Neural cell (in vitro differentiated cells): ENCODE results near the gene NFE2L2. TPM values are rescaled to one million over a fixed set of nuclear protein-coding genes. Genes with fewer than 3 reads are reported as not detected.

Experiments
- H2AFZ ChIP-seq: fragments of 200-600, 300-800 bp; sonication (generic), shearing (Covaris generic); 2 replicates; pipeline ENCODE4 v1.6.0; 2014; ENCODE audit warnings: low read depth, mild to moderate bottlenecking, antibody characterized with exemption, low read length, moderate library complexity
- H3F3A ChIP-seq: fragments of 200-600 bp; shearing (Covaris generic); 2 replicates; pipeline ENCODE4 v1.6.1; 2016; ENCODE audit warnings: mild to moderate bottlenecking, moderate library complexity, mixed read lengths, antibody characterized with exemption, low read length; ENCODE audit not compliant: insufficient read depth, poor library complexity, severe bottlenecking
- H3K27ac ChIP-seq: fragments of 200-600, 300-800 bp; sonication (generic), shearing (Covaris generic); 2 replicates; pipeline ENCODE4 v1.5.1; 2014; ENCODE audit warnings: mild to moderate bottlenecking, low read length, moderate library complexity
- H3K27me3 ChIP-seq: fragments of 300-800, 200-600 bp; sonication (generic), shearing (Covaris generic); 2 replicates; pipeline ENCODE4 v1.6.0; 2014; ENCODE audit warnings: mild to moderate bottlenecking, low read depth, low read length, moderate library complexity; ENCODE audit not compliant: insufficient read depth
- H3K36me3 ChIP-seq: fragments of 300-800, 200-600 bp; sonication (generic), shearing (Covaris generic); 2 replicates; pipeline ENCODE4 v1.5.1; 2014; ENCODE audit warnings: mild to moderate bottlenecking, antibody characterized with exemption, low read length, moderate library complexity; ENCODE audit not compliant: insufficient read depth
- H3K4me2 ChIP-seq: fragments of 300-800, 200-600 bp; sonication (generic), shearing (Covaris generic); 2 replicates; pipeline ENCODE4 v1.6.0; 2014; ENCODE audit warnings: mild to moderate bottlenecking, low read length
- H3K4me3 ChIP-seq: fragments of 300-800, 200-600 bp; sonication (generic), shearing (Covaris generic); 2 replicates; pipeline ENCODE4 v1.5.1; 2014; ENCODE audit warnings: mild to moderate bottlenecking, low read length, moderate library complexity
- H3K79me2 ChIP-seq: fragments of 200-600 bp; shearing (Covaris generic); replicated peaks from 2 replicates; pipeline ENCODE4 v1.6.0; 2014; ENCODE audit warnings: mild to moderate bottlenecking, low read length, moderate library complexity; ENCODE audit not compliant: insufficient read depth
- H3K9ac ChIP-seq: fragments of 300-800, 200-600 bp; sonication (generic), shearing (Covaris generic); 2 replicates; pipeline ENCODE4 v1.6.1; 2016; ENCODE audit warnings: mild to moderate bottlenecking, low read length, mixed read lengths
- H3K9me2 ChIP-seq: fragments of 200-600 bp; shearing (Covaris generic); 2 replicates; pipeline ENCODE4 v1.6.1; 2016; ENCODE audit warnings: mild to moderate bottlenecking, low read length, mixed read lengths; ENCODE audit not compliant: insufficient read depth
- H3K9me3 ChIP-seq: fragments of 200-600, 300-800 bp; sonication (generic), shearing (Covaris generic); 2 replicates; pipeline ENCODE4 v1.6.1; 2016; ENCODE audit warnings: mild to moderate bottlenecking, mixed run types, low read length, moderate library complexity, mixed read lengths
- H4K20me1 ChIP-seq: fragments of 200-600 bp; shearing (Covaris generic); 2 replicates; pipeline ENCODE4 v1.6.1; 2016; ENCODE audit warnings: mild to moderate bottlenecking, mixed run types; ENCODE audit not compliant: insufficient read depth
- EP300 ChIP-seq: fragments of 450-650 bp; conservative IDR thresholded peaks from 2 replicates; pipeline ENCODE4 v1.6.1; 2014; ENCODE audit warnings: antibody characterized with exemption, mild to moderate bottlenecking, moderate library complexity; ENCODE audit not compliant: poor library complexity, severe bottlenecking
- EZH2 ChIP-seq: fragments of 200-600, 300-800 bp; shearing (Covaris generic), sonication (generic); IDR thresholded peaks from 2 replicates; pipeline ENCODE4 v1.6.1; 2014; ENCODE audit warnings: antibody characterized with exemption, low read length, borderline replicate concordance, mild to moderate bottlenecking; ENCODE audit not compliant: insufficient read depth, poor library complexity, severe bottlenecking
- MXI1 ChIP-seq: fragments of 450-650 bp; conservative IDR thresholded peaks from 2 replicates; pipeline ENCODE4 v1.6.1; 2014; ENCODE audit warnings: antibody characterized with exemption, mild to moderate bottlenecking; ENCODE audit not compliant: poor library complexity, severe bottlenecking
- POLR2AphosphoS5 ChIP-seq: IDR thresholded peaks from 2 replicates; pipeline ENCODE4 v1.6.1; 2012
- RAD21 ChIP-seq: fragments of 450-650 bp; conservative IDR thresholded peaks from 2 replicates; pipeline ENCODE4 v1.6.1; 2014; ENCODE audit warnings: antibody characterized with exemption, mild to moderate bottlenecking, moderate library complexity
- SMC3 ChIP-seq: fragments of 450-650 bp; conservative IDR thresholded peaks from 2 replicates; pipeline ENCODE4 v1.6.1; 2014; ENCODE audit warnings: antibody characterized with exemption, mild to moderate bottlenecking, moderate library complexity; ENCODE audit not compliant: poor library complexity
- TAF1 ChIP-seq: IDR thresholded peaks from 2 replicates; pipeline ENCODE4 v1.6.1; 2012; ENCODE audit warnings: low read depth
- polyA plus RNA-seq: library from polyadenylated mRNA; depleted of rRNA; stranded (reverse); fragments of >200 nt; gene quantifications from 2 replicates; pipeline ENCODE4 v1.2.3, GENCODE V29; 2014
- TF ChIP-seq, protein P1 (sequence below): IDR thresholded peaks from 2 replicates; pipeline ENCODE4 v1.6.1; 2012; ENCODE audit warnings: borderline replicate concordance
- TF ChIP-seq, protein P2 (sequence below): fragments of 450-650 bp; IDR thresholded peaks from 2 replicates; pipeline ENCODE4 v1.5.1; 2014; ENCODE audit warnings: antibody characterized with exemption, mild to moderate bottlenecking, moderate library complexity; ENCODE audit not compliant: poor library complexity, severe bottlenecking

Gene NFE2L2
- polyA plus RNA-seq, 1 donor from 2014 or later, result 1.4 TPM

DNA sequence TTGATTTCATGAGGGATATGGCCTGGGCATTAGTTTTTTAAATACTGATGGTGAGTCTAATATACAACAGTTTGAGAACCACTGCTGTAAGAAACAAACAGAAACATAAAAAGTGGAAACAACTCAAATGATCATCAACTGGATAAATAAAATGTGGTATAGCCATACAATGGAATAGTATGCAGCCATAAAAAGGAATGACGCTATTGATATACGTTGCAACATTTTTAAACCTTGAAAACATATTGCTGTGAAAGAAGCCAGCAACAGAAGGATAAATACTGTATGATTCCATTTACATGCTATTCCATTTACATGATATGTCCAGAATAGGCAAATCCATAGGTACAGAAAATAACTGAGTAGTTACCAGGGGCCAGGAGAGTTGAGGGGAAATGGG, 6.5 kb downstream of the NFE2L2 start:
- Histone ChIP-seq H3K27ac (no peak overlapping the region), H3K4me2 (no peak overlapping the region), H3K36me3 (no peaks in the 10 kb centered on the region), H4K20me1 (no peaks in the 10 kb centered on the region), H3K27me3 (no peaks in the 10 kb centered on the region), H3K9me3 (no peaks in the 10 kb centered on the region), H3K9ac (no peak overlapping the region), H3K9me2 (no peaks in the 10 kb centered on the region), H2AFZ (no peak overlapping the region), H3F3A (no peaks in the 10 kb centered on the region), H3K79me2 (peaks cover 25% of the 10 kb centered on the region), H3K4me3 (no peak overlapping the region)
- TF ChIP-seq MXI1, result no peak
- no peak for TF ChIP-seq POLR2AphosphoS5
- TF ChIP-seq SMC3, result no peak
- TF ChIP-seq, protein P1, sequence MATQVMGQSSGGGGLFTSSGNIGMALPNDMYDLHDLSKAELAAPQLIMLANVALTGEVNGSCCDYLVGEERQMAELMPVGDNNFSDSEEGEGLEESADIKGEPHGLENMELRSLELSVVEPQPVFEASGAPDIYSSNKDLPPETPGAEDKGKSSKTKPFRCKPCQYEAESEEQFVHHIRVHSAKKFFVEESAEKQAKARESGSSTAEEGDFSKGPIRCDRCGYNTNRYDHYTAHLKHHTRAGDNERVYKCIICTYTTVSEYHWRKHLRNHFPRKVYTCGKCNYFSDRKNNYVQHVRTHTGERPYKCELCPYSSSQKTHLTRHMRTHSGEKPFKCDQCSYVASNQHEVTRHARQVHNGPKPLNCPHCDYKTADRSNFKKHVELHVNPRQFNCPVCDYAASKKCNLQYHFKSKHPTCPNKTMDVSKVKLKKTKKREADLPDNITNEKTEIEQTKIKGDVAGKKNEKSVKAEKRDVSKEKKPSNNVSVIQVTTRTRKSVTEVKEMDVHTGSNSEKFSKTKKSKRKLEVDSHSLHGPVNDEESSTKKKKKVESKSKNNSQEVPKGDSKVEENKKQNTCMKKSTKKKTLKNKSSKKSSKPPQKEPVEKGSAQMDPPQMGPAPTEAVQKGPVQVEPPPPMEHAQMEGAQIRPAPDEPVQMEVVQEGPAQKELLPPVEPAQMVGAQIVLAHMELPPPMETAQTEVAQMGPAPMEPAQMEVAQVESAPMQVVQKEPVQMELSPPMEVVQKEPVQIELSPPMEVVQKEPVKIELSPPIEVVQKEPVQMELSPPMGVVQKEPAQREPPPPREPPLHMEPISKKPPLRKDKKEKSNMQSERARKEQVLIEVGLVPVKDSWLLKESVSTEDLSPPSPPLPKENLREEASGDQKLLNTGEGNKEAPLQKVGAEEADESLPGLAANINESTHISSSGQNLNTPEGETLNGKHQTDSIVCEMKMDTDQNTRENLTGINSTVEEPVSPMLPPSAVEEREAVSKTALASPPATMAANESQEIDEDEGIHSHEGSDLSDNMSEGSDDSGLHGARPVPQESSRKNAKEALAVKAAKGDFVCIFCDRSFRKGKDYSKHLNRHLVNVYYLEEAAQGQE, result no peak
- TF ChIP-seq EP300, result no peak
- TF ChIP-seq RAD21, result no peak
- no peak for TF ChIP-seq EZH2
- TF ChIP-seq, protein P2, sequence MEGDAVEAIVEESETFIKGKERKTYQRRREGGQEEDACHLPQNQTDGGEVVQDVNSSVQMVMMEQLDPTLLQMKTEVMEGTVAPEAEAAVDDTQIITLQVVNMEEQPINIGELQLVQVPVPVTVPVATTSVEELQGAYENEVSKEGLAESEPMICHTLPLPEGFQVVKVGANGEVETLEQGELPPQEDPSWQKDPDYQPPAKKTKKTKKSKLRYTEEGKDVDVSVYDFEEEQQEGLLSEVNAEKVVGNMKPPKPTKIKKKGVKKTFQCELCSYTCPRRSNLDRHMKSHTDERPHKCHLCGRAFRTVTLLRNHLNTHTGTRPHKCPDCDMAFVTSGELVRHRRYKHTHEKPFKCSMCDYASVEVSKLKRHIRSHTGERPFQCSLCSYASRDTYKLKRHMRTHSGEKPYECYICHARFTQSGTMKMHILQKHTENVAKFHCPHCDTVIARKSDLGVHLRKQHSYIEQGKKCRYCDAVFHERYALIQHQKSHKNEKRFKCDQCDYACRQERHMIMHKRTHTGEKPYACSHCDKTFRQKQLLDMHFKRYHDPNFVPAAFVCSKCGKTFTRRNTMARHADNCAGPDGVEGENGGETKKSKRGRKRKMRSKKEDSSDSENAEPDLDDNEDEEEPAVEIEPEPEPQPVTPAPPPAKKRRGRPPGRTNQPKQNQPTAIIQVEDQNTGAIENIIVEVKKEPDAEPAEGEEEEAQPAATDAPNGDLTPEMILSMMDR, result no peak
- no peak for TF ChIP-seq TAF1

DNA sequence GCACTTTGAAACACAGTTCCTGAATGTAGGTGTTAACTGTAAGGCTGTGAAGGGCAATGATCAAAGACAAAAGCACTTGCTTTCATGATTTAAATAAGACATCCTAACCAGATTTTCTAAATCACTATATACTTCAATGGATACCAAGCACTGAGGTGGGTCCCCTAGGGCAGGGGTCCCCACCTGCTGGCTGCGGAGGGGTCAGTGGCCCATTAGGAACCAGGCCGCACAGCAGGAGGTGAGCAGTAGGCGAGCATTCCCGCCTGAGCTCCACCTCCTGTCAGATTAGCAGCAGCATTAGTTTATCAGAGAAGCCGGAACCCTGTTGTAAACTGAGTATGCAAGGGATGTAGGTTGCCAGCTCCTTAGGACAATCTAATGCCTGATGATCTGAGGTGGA, 7.1 kb downstream of the NFE2L2 start:
- Histone ChIP-seq H3K9me3 (no peaks in the 10 kb centered on the region), H3K9me2 (no peaks in the 10 kb centered on the region), H3K9ac (no peak overlapping the region), H3K36me3 (no peaks in the 10 kb centered on the region), H3F3A (no peaks in the 10 kb centered on the region), H3K4me3 (no peak overlapping the region), H3K27me3 (no peaks in the 10 kb centered on the region), H3K79me2 (peaks cover 25% of the 10 kb centered on the region), H3K27ac (no peak overlapping the region), H3K4me2 (no peak overlapping the region), H4K20me1 (no peaks in the 10 kb centered on the region), H2AFZ (no peak overlapping the region)
- no peak for TF ChIP-seq RAD21

DNA sequence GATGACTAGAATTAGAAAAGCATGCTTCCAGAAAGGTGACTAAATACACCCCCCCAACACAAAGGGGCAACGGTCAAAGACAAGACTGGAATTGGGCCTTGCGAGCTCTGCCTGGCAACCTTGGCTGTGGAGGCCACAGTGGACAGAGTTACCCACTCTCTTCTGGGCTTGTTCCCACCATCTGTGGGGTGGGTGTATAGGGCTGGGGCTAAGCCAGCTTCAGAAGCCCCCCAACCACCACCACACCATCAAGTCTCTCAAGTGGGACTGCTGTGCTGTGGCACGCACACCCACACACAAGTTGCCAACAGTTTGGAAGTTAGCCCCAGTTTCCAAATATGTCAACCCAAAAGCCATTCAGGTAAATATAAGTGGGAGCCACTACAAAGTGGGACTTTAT, 7.8 kb downstream of the NFE2L2 start:
- H3K9me3 ChIP-seq, result no peaks in the 10 kb centered on the region
- no peak overlapping the region for H2AFZ ChIP-seq
- no peaks in the 10 kb centered on the region for H4K20me1 ChIP-seq
- H3K79me2 ChIP-seq, result peaks cover 18% of the 10 kb centered on the region
- no peak overlapping the region for H3K9ac ChIP-seq
- TF ChIP-seq EP300 (no peak), EZH2 (no peak), TAF1 (no peak), MXI1 (no peak), SMC3 (no peak), RAD21 (no peak), POLR2AphosphoS5 (no peak)
- TF ChIP-seq, protein P1, result no peak
- TF ChIP-seq, protein P2, result no peak
- H3K36me3 ChIP-seq, result no peaks in the 10 kb centered on the region
- no peaks in the 10 kb centered on the region for H3K9me2 ChIP-seq
- no peaks in the 10 kb centered on the region for H3K27me3 ChIP-seq
- H3K27ac ChIP-seq, result no peak overlapping the region
- no peak overlapping the region for H3K4me3 ChIP-seq
- H3K4me2 ChIP-seq, result no peak overlapping the region
- H3F3A ChIP-seq, result no peaks in the 10 kb centered on the region
